Pulmonary artery endothelial cell (primary cell): ENCODE results near the gene SPTLC3. TPM values are rescaled to one million over a fixed set of nuclear protein-coding genes. Genes with fewer than 3 reads are reported as not detected.
A peak's percentile ranks its signal among the peaks of the same experiment; 100 is the strongest.

Experiments used
- DNase-seq: peaks from one replicate; pipeline ENCODE4 v3.0.0-alpha.2; 2011; ENCODE audit warnings: low read depth, low spot score
- total RNA-seq: library from RNA; depleted of rRNA; stranded (reverse); fragments of >200 nt; gene quantifications from 2 replicates; pipeline ENCODE4 v1.2.3, GENCODE V29; 2014

The SPTLC3 gene
- total RNA-seq, 1 donor from 2014 or later, result 0.40 TPM

- no peak for DNase-seq
Observed at GRCh38 chr20:12984069-12984765, 24.6 kb upstream of the SPTLC3 start.

- DNase-seq, result no peak
Observed at GRCh38 chr20:12984863-12985262, 23.9 kb upstream of the SPTLC3 start.

- DNase-seq, result no peak
Observed at GRCh38 chr20:12987261-12987660, 21.5 kb upstream of the SPTLC3 start.

GRCh38 chr20:12989586-12990115 is 19.1 kb upstream of the SPTLC3 start:
- no peak for DNase-seq

GRCh38 chr20:12997128-12997655 is 11.6 kb upstream of the SPTLC3 start:
- no peak for DNase-seq

- no peak for DNase-seq
Observed at GRCh38 chr20:12998046-12998445, 10.7 kb upstream of the SPTLC3 start.

GRCh38 chr20:12999201-12999600 is 9.6 kb upstream of the SPTLC3 start:
- no peak for DNase-seq

DNA sequence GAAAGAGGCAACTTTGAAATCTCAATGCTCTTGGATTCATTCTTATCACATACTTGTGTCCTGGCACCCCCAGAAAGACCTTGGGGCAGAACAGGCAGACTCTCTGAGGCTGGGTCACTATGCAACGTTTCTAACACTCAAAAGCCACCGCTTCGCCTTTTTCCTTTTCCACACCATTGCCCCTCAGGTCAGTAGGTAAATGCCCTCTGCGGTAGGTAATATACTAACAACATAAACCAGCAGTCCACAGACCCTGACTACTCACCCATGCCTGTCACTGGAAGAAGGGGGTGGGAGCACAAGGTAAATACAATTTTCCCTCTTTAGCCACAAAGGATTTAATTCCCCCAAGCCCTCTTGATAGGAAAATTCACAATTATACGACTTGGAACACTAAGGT is 6.5 kb upstream of the SPTLC3 start:
- DNase-seq, result no peak

GRCh38 chr20:13006825-13007224 is 1.9 kb upstream of the SPTLC3 start:
- no peak for DNase-seq

GRCh38 chr20:13007596-13007995 is 1.2 kb upstream of the SPTLC3 start:
- no peak for DNase-seq

- peak; percentile 17 for DNase-seq
Observed at GRCh38 chr20:13009682-13010406, 1.1 kb downstream of the SPTLC3 start.

- no peak for DNase-seq
Observed at GRCh38 chr20:13012886-13013285, 4.1 kb downstream of the SPTLC3 start.

DNA sequence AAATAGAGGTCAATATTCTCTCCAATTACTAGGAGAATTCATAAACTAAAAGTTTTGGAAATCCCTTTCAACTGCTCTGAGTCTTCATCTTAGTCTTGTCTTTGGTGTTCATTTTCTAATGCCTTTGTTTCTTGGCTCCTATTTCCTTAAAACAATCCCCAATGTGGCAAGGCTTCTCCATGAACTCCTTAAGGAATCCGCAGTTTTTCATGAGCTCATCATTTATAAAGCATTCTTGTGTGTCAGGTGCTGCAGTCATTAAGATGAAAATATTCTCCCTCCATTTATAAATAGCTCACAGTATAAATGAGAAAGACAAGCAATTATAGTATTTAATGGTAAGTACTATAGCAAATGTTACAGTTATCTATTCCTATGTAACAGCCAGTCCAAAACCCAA is 4.6 kb downstream of the SPTLC3 start:
- DNase-seq, result no peak

DNA sequence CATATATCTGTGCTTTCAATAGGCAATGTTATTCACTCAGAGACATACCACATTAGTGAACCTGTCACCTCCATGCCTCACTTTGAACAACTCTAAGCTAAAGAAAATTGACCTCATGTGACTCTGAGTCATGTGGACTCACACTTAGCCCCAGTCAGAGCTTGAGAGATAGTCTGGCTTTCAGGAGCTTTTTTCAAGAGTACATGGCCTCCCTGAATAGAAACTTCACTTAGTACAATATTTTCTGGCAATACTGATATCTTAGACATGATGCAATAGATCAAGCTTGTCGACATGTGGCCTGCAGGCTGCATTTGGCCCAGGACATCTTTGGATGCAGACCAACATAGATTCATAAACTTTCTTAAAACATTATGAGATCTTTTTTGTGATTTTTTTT is 8.5 kb downstream of the SPTLC3 start:
- DNase-seq, result no peak

GRCh38 chr20:13017883-13018535 is 9.2 kb downstream of the SPTLC3 start:
- DNase-seq, result no peak

- DNase-seq, result no peak
Observed at GRCh38 chr20:13021205-13021970, 12.6 kb downstream of the SPTLC3 start.

- no peak for DNase-seq
Observed at GRCh38 chr20:13022401-13023155, 13.8 kb downstream of the SPTLC3 start.

- no peak for DNase-seq
Observed at GRCh38 chr20:13024596-13024995, 15.8 kb downstream of the SPTLC3 start.

DNA sequence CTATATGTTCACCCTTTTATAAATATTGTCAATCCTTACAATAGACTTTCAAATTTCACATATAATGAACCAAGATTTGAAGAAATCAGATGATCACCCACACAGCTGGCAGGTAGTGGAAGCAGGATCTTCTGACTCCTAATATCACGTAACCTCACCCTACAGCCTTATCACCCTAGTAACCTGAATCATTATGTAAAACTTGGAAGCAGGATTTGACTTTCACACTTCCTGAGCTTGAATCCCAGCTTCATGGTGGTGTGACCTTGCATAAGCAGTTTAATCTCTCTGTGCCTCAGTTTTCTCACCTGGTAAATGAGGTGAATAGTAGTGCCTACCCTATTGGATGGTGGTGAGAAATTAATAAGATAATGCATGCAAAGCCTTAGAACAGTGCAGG is 16.4 kb downstream of the SPTLC3 start:
- DNase-seq, result no peak

DNA sequence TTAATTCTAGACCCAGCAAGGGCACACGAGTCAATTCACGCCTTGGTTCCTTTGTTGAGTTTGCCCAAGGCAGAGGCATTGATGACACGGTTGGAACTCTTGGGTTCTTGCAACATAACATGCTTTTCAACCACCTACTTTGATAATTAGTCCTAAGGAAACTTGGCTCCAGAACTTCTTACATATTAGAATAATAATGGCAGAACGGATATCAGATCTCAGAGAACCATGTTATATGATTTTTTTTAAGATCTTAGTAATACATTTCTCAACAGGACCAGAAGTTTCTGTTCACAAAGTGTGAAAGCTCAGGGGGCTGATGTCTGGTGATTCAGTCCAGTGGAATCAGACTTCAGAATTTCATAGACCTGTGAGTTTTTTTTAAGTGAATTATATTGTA is 19.2 kb downstream of the SPTLC3 start:
- DNase-seq, result no peak

GRCh38 chr20:13028673-13029072 is 19.9 kb downstream of the SPTLC3 start:
- DNase-seq, result no peak
